Thyroid gland (tissue), 4 donors: ENCODE measurements around the gene MGMT. TPM values are rescaled to one million over a fixed set of nuclear protein-coding genes. Genes with fewer than 3 reads are reported as not detected.

ENCODE experiments used
- DNase-seq, 2 donors: peaks; one replicate each; pipeline ENCODE4 v3.0.0-alpha.2; 2019
- H3K27ac ChIP-seq, 3 donors: fragments of 200-600 bp; sonication (generic); 1 replicate in 2 of 3; 2 replicates in 1 of 3; pipeline ENCODE4 v1.5.1; 2016 to 2019; ENCODE audit warnings: mild to moderate bottlenecking in 1 of 3, moderate library complexity in 1 of 3
- H3K27me3 ChIP-seq: fragments of 200-600 bp; sonication (generic); one replicate; pipeline ENCODE4 v1.5.1; 2019
- H3K36me3 ChIP-seq, 2 donors: fragments of 200-600 bp; sonication (generic); one replicate each; pipeline ENCODE4 v1.5.1; 2016 to 2019
- H3K4me1 ChIP-seq, 2 donors: fragments of 200-600 bp; sonication (generic); one replicate each; pipeline ENCODE4 v1.5.1; 2017 to 2019
- H3K4me3 ChIP-seq, 3 donors: fragments of 200-600 bp; sonication (generic); replicated peaks in 1 of 3; 1 replicate in 2 of 3; 2 replicates in 1 of 3; pipeline ENCODE4 v1.5.1; 2016; ENCODE audit warnings: mild to moderate bottlenecking in 1 of 3
- H3K9me3 ChIP-seq: fragments of 200-600 bp; sonication (generic); one replicate; pipeline ENCODE4 v1.5.1; 2017
- POLR2A ChIP-seq, 2 donors: fragments of 450-650 bp; IDR thresholded peaks; one replicate each; pipeline ENCODE4 v1.6.1; 2017; ENCODE audit warnings: antibody characterized with exemption in 2 of 2, mild to moderate bottlenecking in 2 of 2, moderate library complexity in 1 of 2
- WGBS, 2 donors: methylation state at CpG; one replicate each; pipeline ENCODE4 v1.1.5; 2017; 5-methylcytosine and 5-hydroxymethylcytosine counted together
- intact Hi-C: fragments of 100-400 bp; cut with DNase I; formaldehyde crosslinking; loops from one replicate; pipeline ENCODE4 v1.15.1; 2023
- total RNA-seq, 4 donors: library from RNA; depleted of rRNA; stranded (reverse); fragments of >200 nt; gene quantifications; one replicate each; pipeline ENCODE4 v1.2.3, GENCODE V29; 2016
- TF ChIP-seq, protein P1 (sequence below), 6 experiments: fragments of 200-600 bp in 3 of 6; fragments of 450-650 bp in 3 of 6; sonication (generic) in 3 of 6; IDR thresholded peaks; one replicate each; pipeline ENCODE4 v1.5.1; 2016 to 2019; ENCODE audit warnings: antibody characterized with exemption in 6 of 6, mild to moderate bottlenecking in 2 of 6, inconsistent platforms in 1 of 6, moderate library complexity in 1 of 6

MGMT gene
- total RNA-seq, 4 donors from 2014 or later: 17.6 to 48.7 (median 30.7) TPM

GRCh38 chr10:129657297-129658017, 190.4 kb downstream of the MGMT start:
- Histone ChIP-seq H3K9me3 (no peaks in the 10 kb centered on the region), H3K27ac (no peak overlapping the region), H3K4me1 (no peaks in the 10 kb centered on the region), H3K36me3 (no peaks in the 10 kb centered on the region), H3K4me3 (no peak overlapping the region), H3K27me3 (no peaks in the 10 kb centered on the region)
- no peak for DNase-seq
- TF ChIP-seq POLR2A (IDR thresholded peaks at IDR 0.05): no peak
- TF ChIP-seq, protein P1, sequence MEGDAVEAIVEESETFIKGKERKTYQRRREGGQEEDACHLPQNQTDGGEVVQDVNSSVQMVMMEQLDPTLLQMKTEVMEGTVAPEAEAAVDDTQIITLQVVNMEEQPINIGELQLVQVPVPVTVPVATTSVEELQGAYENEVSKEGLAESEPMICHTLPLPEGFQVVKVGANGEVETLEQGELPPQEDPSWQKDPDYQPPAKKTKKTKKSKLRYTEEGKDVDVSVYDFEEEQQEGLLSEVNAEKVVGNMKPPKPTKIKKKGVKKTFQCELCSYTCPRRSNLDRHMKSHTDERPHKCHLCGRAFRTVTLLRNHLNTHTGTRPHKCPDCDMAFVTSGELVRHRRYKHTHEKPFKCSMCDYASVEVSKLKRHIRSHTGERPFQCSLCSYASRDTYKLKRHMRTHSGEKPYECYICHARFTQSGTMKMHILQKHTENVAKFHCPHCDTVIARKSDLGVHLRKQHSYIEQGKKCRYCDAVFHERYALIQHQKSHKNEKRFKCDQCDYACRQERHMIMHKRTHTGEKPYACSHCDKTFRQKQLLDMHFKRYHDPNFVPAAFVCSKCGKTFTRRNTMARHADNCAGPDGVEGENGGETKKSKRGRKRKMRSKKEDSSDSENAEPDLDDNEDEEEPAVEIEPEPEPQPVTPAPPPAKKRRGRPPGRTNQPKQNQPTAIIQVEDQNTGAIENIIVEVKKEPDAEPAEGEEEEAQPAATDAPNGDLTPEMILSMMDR (IDR thresholded peaks at IDR 0.05): no peak
- 86 to 93% methylated on average over 6 to 8 of the region's 8 CpGs for WGBS, 2 donors
- intact Hi-C loops: no loop called here

DNA sequence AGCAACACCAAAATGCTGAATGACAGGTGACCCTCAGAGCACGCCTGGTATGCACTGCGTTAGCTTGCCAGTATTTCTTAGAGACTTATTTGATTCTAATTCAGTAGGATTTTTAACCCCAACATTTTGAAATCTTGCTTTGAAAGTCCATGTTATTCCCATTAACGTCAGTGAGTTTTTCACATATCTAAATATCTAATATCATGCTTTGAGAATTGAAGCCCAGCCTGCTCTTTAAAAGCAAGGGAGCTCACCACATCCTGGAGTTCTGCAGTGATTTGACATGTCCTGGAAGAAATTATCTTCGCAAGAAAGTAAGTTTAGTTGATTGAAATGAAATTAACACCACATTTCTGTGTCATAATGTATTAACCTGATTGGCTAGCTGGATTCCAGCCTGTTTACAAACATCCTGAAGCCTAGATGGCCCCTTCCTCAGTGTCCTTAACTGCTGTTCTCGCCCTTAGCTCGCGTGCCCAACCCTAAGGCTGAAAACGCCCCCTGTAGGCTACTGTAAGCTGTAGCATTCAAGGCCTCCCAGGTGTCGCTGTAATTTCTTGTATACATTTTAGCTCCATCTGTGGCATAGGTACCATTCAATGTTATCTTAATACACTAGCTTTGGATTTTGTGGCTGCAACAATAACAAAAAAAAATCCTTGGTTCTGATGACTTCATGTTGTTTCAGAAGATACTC, 191.5 kb downstream of the MGMT start:
- no peak overlapping the region for H3K27ac ChIP-seq
- no peaks in the 10 kb centered on the region for H3K4me1 ChIP-seq
- 77 to 86% methylated on average over 9 of the region's 9 CpGs for WGBS, 2 donors
- no peak overlapping the region for H3K4me3 ChIP-seq
- H3K36me3 ChIP-seq: no peaks in the 10 kb centered on the region
- no peaks in the 10 kb centered on the region for H3K9me3 ChIP-seq
- intact Hi-C loops: no loop called here
- DNase-seq: no peak
- H3K27me3 ChIP-seq: no peaks in the 10 kb centered on the region
- TF ChIP-seq POLR2A (IDR thresholded peaks at IDR 0.05): no peak
- TF ChIP-seq, protein P1 (IDR thresholded peaks at IDR 0.05): no peak

GRCh38 chr10:129659508-129660268, 192.6 kb downstream of the MGMT start:
- DNase-seq: no peak
- no peaks in the 10 kb centered on the region for H3K36me3 ChIP-seq
- H3K27me3 ChIP-seq: no peaks in the 10 kb centered on the region
- H3K4me1 ChIP-seq: no peaks in the 10 kb centered on the region
- H3K27ac ChIP-seq: no peak overlapping the region
- intact Hi-C loops: no loop called here
- TF ChIP-seq, protein P1 (IDR thresholded peaks at IDR 0.05): no peak
- TF ChIP-seq POLR2A (IDR thresholded peaks at IDR 0.05): no peak
- 81 to 85% methylated on average over 14 of the region's 14 CpGs for WGBS, 2 donors
- no peak overlapping the region for H3K4me3 ChIP-seq
- no peaks in the 10 kb centered on the region for H3K9me3 ChIP-seq

GRCh38 chr10:129660569-129660968, 193.5 kb downstream of the MGMT start:
- DNase-seq: no peak
- no peak overlapping the region for H3K4me3 ChIP-seq
- H3K27ac ChIP-seq: no peak overlapping the region
- H3K36me3 ChIP-seq: no peaks in the 10 kb centered on the region
- intact Hi-C loops: no loop called here
- no peaks in the 10 kb centered on the region for H3K4me1 ChIP-seq
- H3K9me3 ChIP-seq: no peaks in the 10 kb centered on the region
- TF ChIP-seq POLR2A (IDR thresholded peaks at IDR 0.05): no peak
- TF ChIP-seq, protein P1 (IDR thresholded peaks at IDR 0.05): no peak
- 89 to 92% methylated on average over 5 of the region's 5 CpGs for WGBS, 2 donors
- no peaks in the 10 kb centered on the region for H3K27me3 ChIP-seq
